ENCODE results near the gene UNC119B. TPM values are rescaled to one million over a fixed set of nuclear protein-coding genes. Genes with fewer than 3 reads are reported as not detected.

UNC119B gene
- total RNA-seq, 1 experiment from 2014 or later = 14.3 TPM

GRCh38 chr12:120767071-120768024, 57.1 kb downstream of the UNC119B start:
- no peak for DNase-seq (ENCODE audit: low spot score)

- DNase-seq (ENCODE audit: low spot score) = no peak
Measured at GRCh38 chr12:120771097-120771496, 60.8 kb downstream of the UNC119B start.

Other genes with a start within 250 kb of the UNC119B start
- gene SRSF9, start 240.7 kb upstream of the UNC119B start, total RNA-seq (2014; rRNA removed; shearing (Covaris generic)) = 221 and 252 TPM in 2 replicates
- 538 and 559 TPM in 2 replicates for gene DYNLL1, start 214.3 kb upstream of the UNC119B start, total RNA-seq (2014; rRNA removed; shearing (Covaris generic))
- 47.9 and 50.9 TPM in 2 replicates for gene COQ5, start 181.3 kb upstream of the UNC119B start, total RNA-seq (2014; rRNA removed; shearing (Covaris generic))
- 59.4 and 74.9 TPM in 2 replicates for gene RNF10, start 176.1 kb upstream of the UNC119B start, total RNA-seq (2014; rRNA removed; shearing (Covaris generic))
- gene POP5, start 129.1 kb upstream of the UNC119B start, total RNA-seq (2014; rRNA removed; shearing (Covaris generic)) = 71.1 and 77.5 TPM in 2 replicates
- not detected in 2 replicates for gene CABP1, start 69.8 kb upstream of the UNC119B start, total RNA-seq (2014; rRNA removed; shearing (Covaris generic))
- 136 and 137 TPM in 2 replicates for gene MLEC, start 23.3 kb upstream of the UNC119B start, total RNA-seq (2014; rRNA removed; shearing (Covaris generic))
- gene ACADS, start 15.4 kb downstream of the UNC119B start, total RNA-seq (2014; rRNA removed; shearing (Covaris generic)) = 5.3 and 7.4 TPM in 2 replicates
- 4.0 and 4.7 TPM in 2 replicates for gene SPPL3, start 193.9 kb downstream of the UNC119B start, total RNA-seq (2014; rRNA removed; shearing (Covaris generic))

Data from H4 (cell line).